GM23338 (cell line): Measurements from ENCODE around the gene SLC2A6. TPM values are rescaled to one million over a fixed set of nuclear protein-coding genes. Genes with fewer than 3 reads are reported as not detected.

Source experiments
- ATAC-seq: fragments of 200-7000 bp; cut with Tn5 transposase; 3 replicates; pipeline ENCODE4 v1.9.1; 2020
- DNase-seq: peaks from one replicate; pipeline ENCODE4 v3.0.0-alpha.2; 2015; ENCODE audit warnings: low spot score
- H2AFZ ChIP-seq: fragments of 200-600 bp; sonication (generic); 2 replicates; pipeline ENCODE4 v1.8.0; 2016; ENCODE audit warnings: antibody characterized with exemption, mild to moderate bottlenecking, moderate library complexity
- H3F3A ChIP-seq: fragments of 200-600 bp; sonication (generic); replicated peaks from 2 replicates; pipeline ENCODE4 v1.8.0; 2017; ENCODE audit warnings: antibody characterized with exemption, mixed run types, low read depth
- H3K27ac ChIP-seq: fragments of 200-600 bp; sonication (generic); 2 replicates; pipeline ENCODE4 v1.6.1; 2016; ENCODE audit warnings: low read depth
- H3K27me3 ChIP-seq: fragments of 200-600 bp; sonication (generic); 2 replicates; pipeline ENCODE4 v1.8.0; 2016; ENCODE audit warnings: mild to moderate bottlenecking, mixed run types, moderate library complexity; ENCODE audit not compliant: insufficient read depth
- H3K36me3 ChIP-seq: fragments of 200-600 bp; sonication (generic); 2 replicates; pipeline ENCODE4 v1.8.0; 2016; ENCODE audit warnings: mild to moderate bottlenecking; ENCODE audit not compliant: insufficient read depth
- H3K4me1 ChIP-seq: fragments of 200-600 bp; sonication (generic); 2 replicates; pipeline ENCODE4 v1.8.0; 2016; ENCODE audit warnings: mild to moderate bottlenecking, moderate library complexity; ENCODE audit not compliant: insufficient read depth
- H3K4me2 ChIP-seq: fragments of 200-600 bp; sonication (generic); 2 replicates; pipeline ENCODE4 v1.7.1; 2017; ENCODE audit warnings: mixed run types
- H3K4me3 ChIP-seq: fragments of 200-600 bp; sonication (generic); 2 replicates; pipeline ENCODE4 v1.6.1; 2016; ENCODE audit warnings: mixed run types
- H3K79me2 ChIP-seq: fragments of 200-600 bp; sonication (generic); replicated peaks from 2 replicates; pipeline ENCODE4 v1.8.0; 2017; ENCODE audit warnings: mild to moderate bottlenecking; ENCODE audit not compliant: insufficient read depth
- H3K9me2 ChIP-seq: fragments of 200-600 bp; sonication (generic); 2 replicates; pipeline ENCODE4 v1.8.0; 2017; ENCODE audit not compliant: insufficient read depth
- H4K20me1 ChIP-seq: fragments of 200-600 bp; sonication (generic); replicated peaks from 2 replicates; pipeline ENCODE4 v1.8.0; 2017; ENCODE audit warnings: mild to moderate bottlenecking; ENCODE audit not compliant: insufficient read depth
- H3K27ac Mint-ChIP-seq: 2 replicates; pipeline ENCODE4 v1.8.0; 2020; ENCODE audit warnings: inconsistent platforms, mild to moderate bottlenecking, moderate library complexity, mixed read lengths
- H3K27me3 Mint-ChIP-seq: 3 replicates; pipeline ENCODE4 v1.8.0; 2022; ENCODE audit warnings: low read depth, mild to moderate bottlenecking, moderate library complexity, mixed read lengths, inconsistent platforms; ENCODE audit not compliant: insufficient read depth, poor library complexity
- H3K36me3 Mint-ChIP-seq: 3 replicates; pipeline ENCODE4 v1.8.0; 2021; ENCODE audit warnings: low read depth, mild to moderate bottlenecking, inconsistent platforms, moderate library complexity, mixed read lengths
- H3K4me1 Mint-ChIP-seq: 3 replicates; pipeline ENCODE4 v1.8.0; 2020; ENCODE audit warnings: mild to moderate bottlenecking, inconsistent platforms, mixed read lengths
- H3K4me3 Mint-ChIP-seq: 3 replicates; pipeline ENCODE4 v1.8.0; 2021; ENCODE audit warnings: moderate library complexity, mild to moderate bottlenecking, inconsistent platforms, mixed read lengths
- H3K9me3 Mint-ChIP-seq: 3 replicates; pipeline ENCODE4 v1.8.0; 2020; ENCODE audit warnings: moderate library complexity, mild to moderate bottlenecking, inconsistent platforms, mixed read lengths
- EZH2 ChIP-seq: fragments of 200-600 bp; sonication (generic); IDR thresholded peaks from one replicate; pipeline ENCODE4 v1.8.0; 2017; ENCODE audit warnings: antibody characterized with exemption, mild to moderate bottlenecking, low read depth; ENCODE audit not compliant: unreplicated experiment
- JUNB ChIP-seq: IDR thresholded peaks from one replicate; pipeline ENCODE4 v1.6.1; 2016; ENCODE audit warnings: antibody characterized with exemption; ENCODE audit not compliant: unreplicated experiment
- NANOG ChIP-seq: IDR thresholded peaks from 2 replicates; pipeline ENCODE4 v1.6.1; 2016; ENCODE audit warnings: antibody characterized with exemption, borderline replicate concordance
- STAT1 ChIP-seq: IDR thresholded peaks from one replicate; pipeline ENCODE4 v1.6.1; 2016; ENCODE audit warnings: antibody characterized with exemption; ENCODE audit not compliant: unreplicated experiment
- ZNF114 ChIP-seq: fragments of 250-450 bp; sonication (Bioruptor Pico); IDR thresholded peaks from 2 replicates; pipeline ENCODE4 v1.5.0; 2020; ENCODE audit warnings: mild to moderate bottlenecking, moderate library complexity
- ZNF331 ChIP-seq: fragments of 250-450 bp; sonication (Bioruptor Pico); IDR thresholded peaks from 2 replicates; pipeline ENCODE4 v1.5.0; 2020; ENCODE audit warnings: low read depth, mild to moderate bottlenecking, moderate library complexity
- polyA plus RNA-seq: library from polyadenylated mRNA; unstranded; fragments of >200 nt; fragmentation: Nextera tagmentation; extraction: Ambion mirVana; gene quantifications from 2 replicates; pipeline ENCODE4 v1.2.1, GENCODE V29; 2016
- total RNA-seq: library from RNA; depleted of rRNA; stranded (reverse); fragments of >200 nt; shearing (Covaris generic); gene quantifications from 2 replicates; pipeline ENCODE4 v1.2.3, GENCODE V29; 2014
- TF ChIP-seq, protein P1 (sequence below): IDR thresholded peaks from one replicate; pipeline ENCODE4 v1.6.1; 2018; ENCODE audit warnings: antibody characterized with exemption; ENCODE audit not compliant: unreplicated experiment
- TF ChIP-seq, protein P2 (sequence below): fragments of 250-450 bp; sonication (Bioruptor Pico); IDR thresholded peaks from 2 replicates; pipeline ENCODE4 v1.5.0; 2020; ENCODE audit warnings: mild to moderate bottlenecking, moderate library complexity
- TF ChIP-seq, protein P3 (sequence below), 2 experiments: fragments of 200-600 bp in 1 of 2; sonication (generic) in 1 of 2; conservative IDR thresholded peaks; 2 replicates each; pipeline versions ENCODE4 v1.5.1 to v1.6.1; 2016 to 2017; ENCODE audit warnings: antibody characterized with exemption in 2 of 2, low read depth in 2 of 2, mild to moderate bottlenecking in 2 of 2, moderate library complexity in 1 of 2

The SLC2A6 gene
- total and polyA plus RNA-seq, 2 experiments from 2014 or later, result 17.5 to 39.3 TPM

DNA sequence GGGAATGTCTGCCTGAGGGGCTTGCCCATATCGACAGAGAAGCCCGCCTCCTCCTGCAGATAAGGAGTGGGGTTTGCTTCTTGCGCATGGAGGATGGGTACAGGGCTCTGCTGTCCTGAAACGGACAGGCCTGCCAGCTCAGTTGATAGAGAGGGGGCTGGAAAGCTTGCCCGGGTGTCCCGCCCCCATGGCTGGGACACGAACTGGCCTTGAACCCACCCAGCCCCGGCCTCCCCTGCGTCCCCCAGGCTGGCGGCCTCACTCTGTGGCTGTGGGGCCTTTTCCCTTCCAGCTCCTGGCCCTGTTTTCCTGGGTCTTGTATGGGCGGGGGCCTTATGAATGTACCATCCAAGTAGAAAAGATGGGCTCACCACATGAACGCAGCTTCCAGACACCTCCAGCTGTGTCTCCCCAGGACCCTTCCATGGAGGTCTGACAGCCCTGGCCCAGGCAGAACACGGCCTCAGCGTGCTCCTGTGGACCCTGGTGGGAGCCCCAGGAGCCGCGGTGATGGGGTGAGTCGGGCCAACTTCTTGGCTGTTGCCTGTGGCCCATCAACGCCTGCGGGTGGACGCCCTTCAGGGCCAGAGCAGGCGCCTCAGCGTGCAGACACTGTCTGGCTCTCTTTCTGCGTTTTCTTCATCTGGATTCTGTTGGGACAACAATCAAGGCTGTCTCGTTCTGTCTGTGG is 15.9 kb upstream of the SLC2A6 start:
- Mint-ChIP-seq H3K4me3 (no peak overlapping the region), H3K27ac (no peak overlapping the region), H3K27me3 (peaks cover 7% of the 10 kb centered on the region), H3K36me3 (no peaks in the 10 kb centered on the region; the same call in 2 of the 3 replicates), H3K9me3 (no peaks in the 10 kb centered on the region), H3K4me1 (no peaks in the 10 kb centered on the region)
- Histone ChIP-seq H3K27ac (no peak overlapping the region), H3K4me2 (no peak overlapping the region), H3K79me2 (no peaks in the 10 kb centered on the region), H4K20me1 (no peaks in the 10 kb centered on the region), H3F3A (no peaks in the 10 kb centered on the region; the same call in 1 of the 2 replicates), H2AFZ (no peak overlapping the region), H3K4me1 (no peaks in the 10 kb centered on the region), H3K27me3 (no peaks in the 10 kb centered on the region), H3K36me3 (no peaks in the 10 kb centered on the region), H3K9me2 (no peaks in the 10 kb centered on the region), H3K4me3 (no peak overlapping the region)
- ATAC-seq, result no peak
- TF ChIP-seq STAT1 (no peak), ZNF331 (CRISPR knock-in tag) (no peak), JUNB (no peak)
- TF ChIP-seq, protein P1, sequence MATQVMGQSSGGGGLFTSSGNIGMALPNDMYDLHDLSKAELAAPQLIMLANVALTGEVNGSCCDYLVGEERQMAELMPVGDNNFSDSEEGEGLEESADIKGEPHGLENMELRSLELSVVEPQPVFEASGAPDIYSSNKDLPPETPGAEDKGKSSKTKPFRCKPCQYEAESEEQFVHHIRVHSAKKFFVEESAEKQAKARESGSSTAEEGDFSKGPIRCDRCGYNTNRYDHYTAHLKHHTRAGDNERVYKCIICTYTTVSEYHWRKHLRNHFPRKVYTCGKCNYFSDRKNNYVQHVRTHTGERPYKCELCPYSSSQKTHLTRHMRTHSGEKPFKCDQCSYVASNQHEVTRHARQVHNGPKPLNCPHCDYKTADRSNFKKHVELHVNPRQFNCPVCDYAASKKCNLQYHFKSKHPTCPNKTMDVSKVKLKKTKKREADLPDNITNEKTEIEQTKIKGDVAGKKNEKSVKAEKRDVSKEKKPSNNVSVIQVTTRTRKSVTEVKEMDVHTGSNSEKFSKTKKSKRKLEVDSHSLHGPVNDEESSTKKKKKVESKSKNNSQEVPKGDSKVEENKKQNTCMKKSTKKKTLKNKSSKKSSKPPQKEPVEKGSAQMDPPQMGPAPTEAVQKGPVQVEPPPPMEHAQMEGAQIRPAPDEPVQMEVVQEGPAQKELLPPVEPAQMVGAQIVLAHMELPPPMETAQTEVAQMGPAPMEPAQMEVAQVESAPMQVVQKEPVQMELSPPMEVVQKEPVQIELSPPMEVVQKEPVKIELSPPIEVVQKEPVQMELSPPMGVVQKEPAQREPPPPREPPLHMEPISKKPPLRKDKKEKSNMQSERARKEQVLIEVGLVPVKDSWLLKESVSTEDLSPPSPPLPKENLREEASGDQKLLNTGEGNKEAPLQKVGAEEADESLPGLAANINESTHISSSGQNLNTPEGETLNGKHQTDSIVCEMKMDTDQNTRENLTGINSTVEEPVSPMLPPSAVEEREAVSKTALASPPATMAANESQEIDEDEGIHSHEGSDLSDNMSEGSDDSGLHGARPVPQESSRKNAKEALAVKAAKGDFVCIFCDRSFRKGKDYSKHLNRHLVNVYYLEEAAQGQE, result no peak
- no peak for DNase-seq

DNA sequence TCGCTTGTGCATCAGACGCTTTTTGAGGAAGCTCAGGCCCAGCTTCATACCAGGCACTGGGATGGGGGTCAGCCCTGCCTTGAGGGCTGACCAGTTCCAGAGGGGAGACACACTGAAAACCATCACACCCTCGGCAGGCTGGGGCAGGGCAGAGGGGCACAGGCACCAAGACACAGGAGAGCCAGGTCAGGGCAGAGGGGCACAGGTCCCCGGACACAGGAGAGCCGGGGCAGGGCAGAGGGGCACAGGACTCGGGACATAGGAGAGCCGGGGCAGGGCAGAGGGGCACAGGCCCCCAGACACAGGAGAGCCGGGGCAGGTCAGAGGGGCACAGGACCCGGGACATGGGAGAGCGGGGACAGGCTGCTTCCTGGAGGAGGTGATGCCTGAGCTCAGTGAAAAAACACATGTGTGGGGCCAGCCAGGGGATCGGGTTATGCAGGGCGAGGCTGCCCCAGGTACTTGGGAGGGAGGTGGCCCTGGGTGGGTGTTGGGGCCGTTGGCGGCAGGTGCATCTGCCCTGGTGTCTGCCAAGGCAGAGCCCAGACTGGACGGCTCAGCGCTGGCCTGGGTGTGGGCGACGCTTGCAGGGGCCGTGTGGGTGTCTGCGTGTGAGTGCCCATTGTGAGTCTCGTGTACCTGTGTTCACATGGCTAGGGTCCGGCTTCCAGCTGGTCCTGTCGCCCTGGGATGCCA is 15.1 kb upstream of the SLC2A6 start:
- Histone ChIP-seq H3F3A (no peaks in the 10 kb centered on the region; the same call in 1 of the 2 replicates), H3K79me2 (no peaks in the 10 kb centered on the region), H4K20me1 (no peaks in the 10 kb centered on the region), H3K27me3 (no peaks in the 10 kb centered on the region), H3K27ac (no peak overlapping the region), H3K4me1 (no peaks in the 10 kb centered on the region), H2AFZ (no peak overlapping the region), H3K36me3 (no peaks in the 10 kb centered on the region), H3K4me2 (no peak overlapping the region), H3K4me3 (no peak overlapping the region), H3K9me2 (no peaks in the 10 kb centered on the region)
- Mint-ChIP-seq H3K36me3 (no peaks in the 10 kb centered on the region; the same call in 2 of the 3 replicates), H3K9me3 (no peaks in the 10 kb centered on the region), H3K27ac (no peak overlapping the region), H3K4me1 (no peaks in the 10 kb centered on the region), H3K27me3 (peaks cover 7% of the 10 kb centered on the region), H3K4me3 (no peak overlapping the region)
- DNase-seq (no peak), ATAC-seq (no peak)
- TF ChIP-seq, protein P2, sequence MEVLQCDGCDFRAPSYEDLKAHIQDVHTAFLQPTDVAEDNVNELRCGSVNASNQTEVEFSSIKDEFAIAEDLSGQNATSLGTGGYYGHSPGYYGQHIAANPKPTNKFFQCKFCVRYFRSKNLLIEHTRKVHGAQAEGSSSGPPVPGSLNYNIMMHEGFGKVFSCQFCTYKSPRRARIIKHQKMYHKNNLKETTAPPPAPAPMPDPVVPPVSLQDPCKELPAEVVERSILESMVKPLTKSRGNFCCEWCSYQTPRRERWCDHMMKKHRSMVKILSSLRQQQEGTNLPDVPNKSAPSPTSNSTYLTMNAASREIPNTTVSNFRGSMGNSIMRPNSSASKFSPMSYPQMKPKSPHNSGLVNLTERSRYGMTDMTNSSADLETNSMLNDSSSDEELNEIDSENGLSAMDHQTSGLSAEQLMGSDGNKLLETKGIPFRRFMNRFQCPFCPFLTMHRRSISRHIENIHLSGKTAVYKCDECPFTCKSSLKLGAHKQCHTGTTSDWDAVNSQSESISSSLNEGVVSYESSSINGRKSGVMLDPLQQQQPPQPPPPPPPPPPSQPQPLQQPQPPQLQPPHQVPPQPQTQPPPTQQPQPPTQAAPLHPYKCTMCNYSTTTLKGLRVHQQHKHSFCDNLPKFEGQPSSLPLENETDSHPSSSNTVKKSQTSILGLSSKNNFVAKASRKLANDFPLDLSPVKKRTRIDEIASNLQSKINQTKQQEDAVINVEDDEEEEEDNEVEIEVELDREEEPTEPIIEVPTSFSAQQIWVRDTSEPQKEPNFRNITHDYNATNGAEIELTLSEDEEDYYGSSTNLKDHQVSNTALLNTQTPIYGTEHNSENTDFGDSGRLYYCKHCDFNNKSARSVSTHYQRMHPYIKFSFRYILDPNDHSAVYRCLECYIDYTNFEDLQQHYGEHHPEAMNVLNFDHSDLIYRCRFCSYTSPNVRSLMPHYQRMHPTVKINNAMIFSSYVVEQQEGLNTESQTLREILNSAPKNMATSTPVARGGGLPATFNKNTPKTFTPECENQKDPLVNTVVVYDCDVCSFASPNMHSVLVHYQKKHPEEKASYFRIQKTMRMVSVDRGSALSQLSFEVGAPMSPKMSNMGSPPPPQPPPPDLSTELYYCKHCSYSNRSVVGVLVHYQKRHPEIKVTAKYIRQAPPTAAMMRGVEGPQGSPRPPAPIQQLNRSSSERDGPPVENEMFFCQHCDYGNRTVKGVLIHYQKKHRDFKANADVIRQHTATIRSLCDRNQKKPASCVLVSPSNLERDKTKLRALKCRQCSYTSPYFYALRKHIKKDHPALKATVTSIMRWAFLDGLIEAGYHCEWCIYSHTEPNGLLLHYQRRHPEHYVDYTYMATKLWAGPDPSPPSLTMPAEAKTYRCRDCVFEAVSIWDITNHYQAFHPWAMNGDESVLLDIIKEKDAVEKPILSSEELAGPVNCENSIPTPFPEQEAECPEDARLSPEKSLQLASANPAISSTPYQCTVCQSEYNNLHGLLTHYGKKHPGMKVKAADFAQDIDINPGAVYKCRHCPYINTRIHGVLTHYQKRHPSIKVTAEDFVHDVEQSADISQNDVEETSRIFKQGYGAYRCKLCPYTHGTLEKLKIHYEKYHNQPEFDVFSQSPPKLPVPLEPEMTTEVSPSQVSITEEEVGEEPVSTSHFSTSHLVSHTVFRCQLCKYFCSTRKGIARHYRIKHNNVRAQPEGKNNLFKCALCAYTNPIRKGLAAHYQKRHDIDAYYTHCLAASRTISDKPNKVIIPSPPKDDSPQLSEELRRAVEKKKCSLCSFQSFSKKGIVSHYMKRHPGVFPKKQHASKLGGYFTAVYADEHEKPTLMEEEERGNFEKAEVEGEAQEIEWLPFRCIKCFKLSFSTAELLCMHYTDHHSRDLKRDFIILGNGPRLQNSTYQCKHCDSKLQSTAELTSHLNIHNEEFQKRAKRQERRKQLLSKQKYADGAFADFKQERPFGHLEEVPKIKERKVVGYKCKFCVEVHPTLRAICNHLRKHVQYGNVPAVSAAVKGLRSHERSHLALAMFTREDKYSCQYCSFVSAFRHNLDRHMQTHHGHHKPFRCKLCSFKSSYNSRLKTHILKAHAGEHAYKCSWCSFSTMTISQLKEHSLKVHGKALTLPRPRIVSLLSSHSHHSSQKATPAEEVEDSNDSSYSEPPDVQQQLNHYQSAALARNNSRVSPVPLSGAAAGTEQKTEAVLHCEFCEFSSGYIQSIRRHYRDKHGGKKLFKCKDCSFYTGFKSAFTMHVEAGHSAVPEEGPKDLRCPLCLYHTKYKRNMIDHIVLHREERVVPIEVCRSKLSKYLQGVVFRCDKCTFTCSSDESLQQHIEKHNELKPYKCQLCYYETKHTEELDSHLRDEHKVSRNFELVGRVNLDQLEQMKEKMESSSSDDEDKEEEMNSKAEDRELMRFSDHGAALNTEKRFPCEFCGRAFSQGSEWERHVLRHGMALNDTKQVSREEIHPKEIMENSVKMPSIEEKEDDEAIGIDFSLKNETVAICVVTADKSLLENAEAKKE (CRISPR knock-in tag), result no peak
- TF ChIP-seq NANOG (no peak), STAT1 (no peak), EZH2 (no peak), ZNF114 (CRISPR knock-in tag) (no peak)
- TF ChIP-seq, protein P3, sequence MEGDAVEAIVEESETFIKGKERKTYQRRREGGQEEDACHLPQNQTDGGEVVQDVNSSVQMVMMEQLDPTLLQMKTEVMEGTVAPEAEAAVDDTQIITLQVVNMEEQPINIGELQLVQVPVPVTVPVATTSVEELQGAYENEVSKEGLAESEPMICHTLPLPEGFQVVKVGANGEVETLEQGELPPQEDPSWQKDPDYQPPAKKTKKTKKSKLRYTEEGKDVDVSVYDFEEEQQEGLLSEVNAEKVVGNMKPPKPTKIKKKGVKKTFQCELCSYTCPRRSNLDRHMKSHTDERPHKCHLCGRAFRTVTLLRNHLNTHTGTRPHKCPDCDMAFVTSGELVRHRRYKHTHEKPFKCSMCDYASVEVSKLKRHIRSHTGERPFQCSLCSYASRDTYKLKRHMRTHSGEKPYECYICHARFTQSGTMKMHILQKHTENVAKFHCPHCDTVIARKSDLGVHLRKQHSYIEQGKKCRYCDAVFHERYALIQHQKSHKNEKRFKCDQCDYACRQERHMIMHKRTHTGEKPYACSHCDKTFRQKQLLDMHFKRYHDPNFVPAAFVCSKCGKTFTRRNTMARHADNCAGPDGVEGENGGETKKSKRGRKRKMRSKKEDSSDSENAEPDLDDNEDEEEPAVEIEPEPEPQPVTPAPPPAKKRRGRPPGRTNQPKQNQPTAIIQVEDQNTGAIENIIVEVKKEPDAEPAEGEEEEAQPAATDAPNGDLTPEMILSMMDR (conservative IDR thresholded peaks at IDR 0.05; ENCODE audit: low read depth in 2 of 2), result no peak
